ENCODE data around the gene TXNDC8. TPM values are rescaled to one million over a fixed set of nuclear protein-coding genes. Genes with fewer than 3 reads are reported as not detected.

The TXNDC8 gene
- total RNA-seq, 6 donors from 2014 or later, result not detected

GRCh38 chr9:110293248-110293647, 44.4 kb downstream of the TXNDC8 start:
- no peak for TF ChIP-seq CTCF (IDR thresholded peaks at IDR 0.05)
- TF ChIP-seq POLR2A (IDR thresholded peaks at IDR 0.05), result no peak
- TF ChIP-seq EP300 (IDR thresholded peaks at IDR 0.05), result no peak
- no peaks in the 10 kb centered on the region for H3K4me1 ChIP-seq

GRCh38 chr9:110291921-110292557, 45.6 kb downstream of the TXNDC8 start:
- DNase-seq, result peak in 1 of 2 donors; percentile 67

More at GRCh38 chr9:110293248-110293647, 44.4 kb downstream of the TXNDC8 start:
- DNase-seq (no peak), ATAC-seq (ENCODE audit: low FRiP score in 2 of 2) (no peak)
- Histone ChIP-seq H3K27ac (no peak overlapping the region), H3K4me3 (no peak overlapping the region), H3K36me3 (no peaks in the 10 kb centered on the region), H3K27me3 (no peaks in the 10 kb centered on the region), H3K9me3 (no peaks in the 10 kb centered on the region)
- WGBS, 2 donors, result 84 to 95% methylated on average over 1 of the region's 1 CpG

GRCh38 chr9:110290001-110290400, 47.7 kb downstream of the TXNDC8 start:
- Histone ChIP-seq H3K27me3 (no peaks in the 10 kb centered on the region), H3K4me3 (no peak overlapping the region), H3K4me1 (no peaks in the 10 kb centered on the region), H3K9me3 (no peaks in the 10 kb centered on the region), H3K36me3 (no peaks in the 10 kb centered on the region), H3K27ac (peak overlapping the region in 1 of 4 donors; percentile 13)
- ATAC-seq (ENCODE audit: low FRiP score in 2 of 2) (no peak), DNase-seq (no peak)
- 70 to 76% methylated on average over 1 of the region's 1 CpG for WGBS, 2 donors
- no peak for TF ChIP-seq EP300 (IDR thresholded peaks at IDR 0.05)
- TF ChIP-seq POLR2A (IDR thresholded peaks at IDR 0.05), result no peak
- no peak for TF ChIP-seq CTCF (IDR thresholded peaks at IDR 0.05)
- no peak for TF ChIP-seq POLR2AphosphoS5 (IDR thresholded peaks at IDR 0.05)

More at GRCh38 chr9:110291921-110292557, 45.6 kb downstream of the TXNDC8 start:
- ATAC-seq (ENCODE audit: low FRiP score in 2 of 2), result no peak
- H3K9me3 ChIP-seq, result no peaks in the 10 kb centered on the region
- H3K27ac ChIP-seq, result no peak overlapping the region
- H3K27me3 ChIP-seq, result no peaks in the 10 kb centered on the region
- no peak overlapping the region for H3K4me3 ChIP-seq
- 87 to 93% methylated on average over 16 to 28 of the region's 28 CpGs for WGBS, 2 donors
- H3K36me3 ChIP-seq, result no peaks in the 10 kb centered on the region
- TF ChIP-seq EP300 (IDR thresholded peaks at IDR 0.05) (no peak), CTCF (IDR thresholded peaks at IDR 0.05) (no peak), POLR2AphosphoS5 (IDR thresholded peaks at IDR 0.05) (no peak), POLR2A (IDR thresholded peaks at IDR 0.05) (no peak)
- no peaks in the 10 kb centered on the region for H3K4me1 ChIP-seq

- no peaks in the 10 kb centered on the region for H3K9me3 ChIP-seq
- DNase-seq (no peak), ATAC-seq (ENCODE audit: low FRiP score in 2 of 2) (no peak)
- H3K4me3 ChIP-seq, result no peak overlapping the region
- H3K27ac ChIP-seq, result no peak overlapping the region
- H3K27me3 ChIP-seq, result no peaks in the 10 kb centered on the region
- 78 to 84% methylated on average over 4 of the region's 4 CpGs for WGBS, 2 donors
- TF ChIP-seq CTCF (IDR thresholded peaks at IDR 0.05) (no peak), POLR2A (IDR thresholded peaks at IDR 0.05) (no peak), POLR2AphosphoS5 (IDR thresholded peaks at IDR 0.05) (no peak), EP300 (IDR thresholded peaks at IDR 0.05) (no peak)
- no peaks in the 10 kb centered on the region for H3K4me1 ChIP-seq
- H3K36me3 ChIP-seq, result no peaks in the 10 kb centered on the region
These were observed 49.2 kb downstream of the TXNDC8 start for GRCh38 chr9:110288503-110288902.

- H3K27ac ChIP-seq, result no peak overlapping the region
- no peaks in the 10 kb centered on the region for H3K9me3 ChIP-seq
- TF ChIP-seq POLR2A (IDR thresholded peaks at IDR 0.05) (no peak), POLR2AphosphoS5 (IDR thresholded peaks at IDR 0.05) (no peak), CTCF (IDR thresholded peaks at IDR 0.05) (no peak), EP300 (IDR thresholded peaks at IDR 0.05) (no peak)
- DNase-seq, result no peak
- no peaks in the 10 kb centered on the region for H3K27me3 ChIP-seq
- H3K4me1 ChIP-seq, result no peaks in the 10 kb centered on the region
- no peaks in the 10 kb centered on the region for H3K36me3 ChIP-seq
- H3K4me3 ChIP-seq, result no peak overlapping the region
- ATAC-seq (ENCODE audit: low FRiP score in 2 of 2), result no peak
- 91 to 92% methylated on average over 6 of the region's 6 CpGs for WGBS, 2 donors
These were observed 50.4 kb downstream of the TXNDC8 start for GRCh38 chr9:110287289-110287680.
